SKM-1 treated with dmso at 0.1 percent for 144 hours (cell line): ENCODE data around the gene FZR1.
"Not testable (repeated sequence)": the region's sequence is repeated elsewhere in the genome, so short reads cannot be mapped to it uniquely, and the experiment has no call there.

Experiments used
- DNase-seq: peaks from one replicate; lab custom pipeline; 2025; ENCODE audit not compliant: unreplicated experiment; lab: John Stamatoyannopoulos, UW

FZR1 gene

GRCh38 chr19:3544058-3544376, 37.9 kb downstream of the FZR1 start:
- DNase-seq, result no peak

GRCh38 chr19:3544742-3545668, 38.9 kb downstream of the FZR1 start:
- peak; percentile 50 for DNase-seq

- DNase-seq, result no peak
Measured at GRCh38 chr19:3545669-3546034, 39.5 kb downstream of the FZR1 start.

GRCh38 chr19:3546119-3546518, 40.0 kb downstream of the FZR1 start:
- DNase-seq, result no peak

GRCh38 chr19:3547301-3547731, 41.2 kb downstream of the FZR1 start:
- no peak for DNase-seq

- DNase-seq, result no peak
Measured at GRCh38 chr19:3547767-3548282, 41.7 kb downstream of the FZR1 start.

GRCh38 chr19:3548606-3549005, 42.5 kb downstream of the FZR1 start:
- DNase-seq, result peak; percentile 72

- no peak for DNase-seq
Measured at GRCh38 chr19:3549816-3550215, 43.7 kb downstream of the FZR1 start.

GRCh38 chr19:3550947-3551791, 45.1 kb downstream of the FZR1 start:
- no peak for DNase-seq

GRCh38 chr19:3551792-3552095, 45.6 kb downstream of the FZR1 start:
- DNase-seq, result no peak

- DNase-seq, result no peak
Measured at GRCh38 chr19:3554254-3555083, 48.4 kb downstream of the FZR1 start.

- DNase-seq, result no peak
Measured at GRCh38 chr19:3555653-3556422, 49.7 kb downstream of the FZR1 start.

GRCh38 chr19:3556423-3556977, 50.4 kb downstream of the FZR1 start:
- no peak for DNase-seq

- DNase-seq, result no peak
Measured at GRCh38 chr19:3556978-3557460, 50.9 kb downstream of the FZR1 start.

- DNase-seq, result peak; percentile 89
Measured at GRCh38 chr19:3557461-3558248, 51.5 kb downstream of the FZR1 start, which contains the start of gene MFSD12. Gene MFSD12, minus strand, starts transcription at chr19:3557586. Its CDS starts 183 bp downstream, at chr19:3557403.

GRCh38 chr19:3563709-3564524, 57.8 kb downstream of the FZR1 start:
- DNase-seq, result no peak

- DNase-seq, result no peak
Measured at GRCh38 chr19:3565139-3565538, 59.0 kb downstream of the FZR1 start.

GRCh38 chr19:3570042-3570441, 63.9 kb downstream of the FZR1 start:
- not testable (repeated sequence) for DNase-seq
